GM12878 (cell line): ENCODE results near the gene CUL4A. TPM values are rescaled to one million over a fixed set of nuclear protein-coding genes. Genes with fewer than 3 reads are reported as not detected.
"Not testable (repeated sequence)": the region's sequence is repeated elsewhere in the genome, so short reads cannot be mapped to it uniquely, and the experiment has no call there.

Source experiments
- ATAC-seq: fragments of 200-7000 bp; cut with Tn5 transposase; 3 replicates; pipeline ENCODE4 v1.9.1; 2020; ENCODE audit warnings: mild to moderate bottlenecking, moderate library complexity
- BruUV-seq: library from RNA; stranded (reverse); fragments of 400-500 nt; replicated peaks from 2 replicates; lab custom pipeline; 2021; lab: Mats Ljungman, UMichigan
- CTCF ChIA-PET: fragments of 300-600 bp; sonication (Branson Sonifier 250); formaldehyde crosslinking; extraction: SDS; loops from one replicate; lab custom pipeline; 2021; ENCODE audit warnings: inconsistent platforms; lab: Yijun Ruan, JAX
- POLR2A ChIA-PET: fragments of 350-600 bp; formaldehyde crosslinking; extraction: SDS; loops from one replicate; lab custom pipeline; 2021; ENCODE audit warnings: inconsistent platforms; lab: Charles Lee
- RAD21 ChIA-PET: fragments of 300-600 bp; sonication (Branson Sonifier 250); formaldehyde crosslinking; loops from one replicate; lab custom pipeline; 2023; ENCODE audit warnings: antibody characterized with exemption; ENCODE audit not compliant: unreplicated experiment; lab: Charles Lee
- SMC1A ChIA-PET: fragments of 300-600 bp; sonication (Branson Sonifier 250); formaldehyde crosslinking; loops from one replicate; lab custom pipeline; 2023; ENCODE audit not compliant: unreplicated experiment, uncharacterized antibody; lab: Charles Lee
- DNase-seq: peaks from one replicate; pipeline ENCODE4 v3.0.0-alpha.2; 2011; ENCODE audit warnings: low read depth, low spot score
- FAIRE-seq: peaks from 3 replicates; lab custom pipeline; 2011; peaks lifted over from hg19 to GRCh38; lab: Jason Lieb, UNC
- H2AFZ ChIP-seq: 2 replicates; pipeline ENCODE4 v1.6.0; 2011; ENCODE audit warnings: low read depth, low read length, control low read depth; ENCODE audit not compliant: control insufficient read depth
- H3K27ac ChIP-seq: 2 replicates; pipeline ENCODE4 v1.5.1; 2011; ENCODE audit warnings: control low read depth; ENCODE audit not compliant: control insufficient read depth, insufficient read depth
- H3K27me3 ChIP-seq, 2 experiments: replicated peaks in 1 of 2; 2 replicates each; pipeline versions ENCODE4 v1.6.0 to v1.6.1; 2011; ENCODE audit warnings: low read length in 1 of 2; ENCODE audit not compliant: control insufficient read depth in 2 of 2, insufficient read depth in 2 of 2
- H3K36me3 ChIP-seq, 2 experiments: 2 replicates each; pipeline ENCODE4 v1.5.1; 2011; ENCODE audit warnings: low read length in 1 of 2; ENCODE audit not compliant: control insufficient read depth in 2 of 2, insufficient read depth in 2 of 2
- H3K4me1 ChIP-seq: 2 replicates; pipeline ENCODE4 v1.6.1; 2011; ENCODE audit warnings: mild to moderate bottlenecking, low read length, moderate library complexity, mixed read lengths; ENCODE audit not compliant: control insufficient read depth, insufficient read depth
- H3K4me2 ChIP-seq: 2 replicates; pipeline ENCODE4 v1.6.0; 2011; ENCODE audit warnings: control low read depth; ENCODE audit not compliant: control insufficient read depth, insufficient read depth
- H3K4me3 ChIP-seq: fragments of 200-600 bp; sonication (generic); 2 replicates; pipeline ENCODE4 v1.5.1; 2016
- H3K79me2 ChIP-seq: 2 replicates; pipeline ENCODE4 v1.6.0; 2011; ENCODE audit warnings: low read length; ENCODE audit not compliant: control insufficient read depth, insufficient read depth
- H3K9ac ChIP-seq: 2 replicates; pipeline ENCODE4 v1.8.0; 2011; ENCODE audit warnings: low read length, control low read depth, mixed read lengths; ENCODE audit not compliant: control insufficient read depth, insufficient read depth
- H3K9me3 ChIP-seq: replicated peaks from 3 replicates; pipeline ENCODE4 v1.5.1; 2011; ENCODE audit warnings: mild to moderate bottlenecking, low read length; ENCODE audit not compliant: control insufficient read depth, insufficient read depth
- H4K20me1 ChIP-seq: 2 replicates; pipeline ENCODE4 v1.6.0; 2011; ENCODE audit not compliant: control insufficient read depth, insufficient read depth
- BHLHE40 ChIP-seq, 2 experiments: fragments of 450-650 bp in 1 of 2; IDR thresholded peaks; 2 replicates each; pipeline ENCODE4 v1.6.1; 2011 to 2017; ENCODE audit warnings: low read depth in 2 of 2, borderline replicate concordance in 1 of 2, improper control_type of control experiment in 1 of 2, low read length in 1 of 2, mild to moderate bottlenecking in 1 of 2
- NRF1 ChIP-seq: conservative IDR thresholded peaks from 2 replicates; pipeline ENCODE4 v1.6.1; 2011; ENCODE audit warnings: mild to moderate bottlenecking, low read depth, low read length, improper control_type of control experiment
- SMAD1 ChIP-seq: fragments of 450-650 bp; IDR thresholded peaks from 2 replicates; pipeline ENCODE4 v1.6.1; 2018; ENCODE audit warnings: mild to moderate bottlenecking, low read depth; ENCODE audit not compliant: partially characterized antibody
- WGBS: methylation state at CpG from one replicate; pipeline ENCODE4 v1.1.6; 2016; ENCODE audit warnings: low lambda C conversion rate; ENCODE audit not compliant: insufficient replicate concordance, insufficient coverage; ENCODE audit errors: missing lambda C conversion rate; 5-methylcytosine and 5-hydroxymethylcytosine counted together
- in situ Hi-C: fragments of 300-500 bp; cut with MboI; formaldehyde crosslinking; loops from 9 replicates; pipeline ENCODE4 v1.14.3; 2018; ENCODE audit warnings: mixed read lengths
- intact Hi-C: fragments of 100-400 bp; cut with micrococcal nuclease; formaldehyde crosslinking; loops from one replicate; pipeline ENCODE4 v1.14.2; 2022; ENCODE audit not compliant: unreplicated experiment
- polyA plus RNA-seq, 11 experiments: library from polyadenylated mRNA; depleted of rRNA in 4 of 11; unstranded in 6 of 11; stranded (reverse) in 5 of 11; fragments of >200 nt; fragmentation: Nextera tagmentation in 4 of 11; fragmentation: Illumina TruSeq in 1 of 11; extraction: Ambion mirVana in 4 of 11; extraction: Trizol in 1 of 11; gene quantifications; 1 replicate in 1 of 11; 2 replicates in 10 of 11; pipeline versions ENCODE4 v1.2.1 to v1.2.3, GENCODE V29; 2011 to 2016; ENCODE audit warnings: inconsistent platforms in 2 of 11, missing spikeins in 2 of 11, low read depth in 1 of 11
- total RNA-seq, 4 experiments: library from RNA; depleted of rRNA in 3 of 4; stranded (reverse); fragments of >200 nt in 3 of 4; fragmentation: Illumina TruSeq in 1 of 4; extraction: Trizol in 1 of 4; gene quantifications; 2 replicates each; pipeline versions ENCODE4 v1.2.1 to v1.2.3, GENCODE V29; 2013 to 2021
- TF ChIP-seq, protein P1 (sequence below): fragments of 450-650 bp; IDR thresholded peaks from 2 replicates; pipeline ENCODE4 v1.6.1; 2017; ENCODE audit warnings: mild to moderate bottlenecking, moderate library complexity

Gene CUL4A
- total and polyA plus RNA-seq, 10 of the 15 experiments (the other 5 are each of a cell fraction or from before 2014, with no cell fraction given) = 19.7 to 74.3 (median 55.6) TPM

GRCh38 chr13:113239986-113240385 lies 30.6 kb downstream of the CUL4A start:
- ATAC-seq = no peak
- CTCF ChIA-PET = no interaction called here
- no peaks in the 10 kb centered on the region for H4K20me1 ChIP-seq
- no peaks in the 10 kb centered on the region for H3K4me1 ChIP-seq
- H2AFZ ChIP-seq = no peak overlapping the region
- in situ Hi-C loops (no loop called here), intact Hi-C loops (no loop called here)
- no peaks in the 10 kb centered on the region for H3K79me2 ChIP-seq
- H3K4me3 ChIP-seq = no peak overlapping the region
- peaks cover 5 to 15% of the 10 kb centered on the region in 2 experiments for H3K36me3 ChIP-seq
- no peak for DNase-seq
- no peak overlapping the region for H3K27ac ChIP-seq
- RAD21 ChIA-PET = no interaction called here
- H3K4me2 ChIP-seq = no peak overlapping the region
- POLR2A ChIA-PET = no interaction called here
- no peak for FAIRE-seq
- 98% methylated on average over 6 of the region's 6 CpGs for WGBS
- no peak overlapping the region for H3K9ac ChIP-seq
- BruUV-seq = no TSS peak
- H3K27me3 ChIP-seq = no peaks in the 10 kb centered on the region
- no peaks in the 10 kb centered on the region for H3K9me3 ChIP-seq
- SMC1A ChIA-PET = no interaction called here
- TF ChIP-seq SMAD1 = no peak
- TF ChIP-seq, protein P1, sequence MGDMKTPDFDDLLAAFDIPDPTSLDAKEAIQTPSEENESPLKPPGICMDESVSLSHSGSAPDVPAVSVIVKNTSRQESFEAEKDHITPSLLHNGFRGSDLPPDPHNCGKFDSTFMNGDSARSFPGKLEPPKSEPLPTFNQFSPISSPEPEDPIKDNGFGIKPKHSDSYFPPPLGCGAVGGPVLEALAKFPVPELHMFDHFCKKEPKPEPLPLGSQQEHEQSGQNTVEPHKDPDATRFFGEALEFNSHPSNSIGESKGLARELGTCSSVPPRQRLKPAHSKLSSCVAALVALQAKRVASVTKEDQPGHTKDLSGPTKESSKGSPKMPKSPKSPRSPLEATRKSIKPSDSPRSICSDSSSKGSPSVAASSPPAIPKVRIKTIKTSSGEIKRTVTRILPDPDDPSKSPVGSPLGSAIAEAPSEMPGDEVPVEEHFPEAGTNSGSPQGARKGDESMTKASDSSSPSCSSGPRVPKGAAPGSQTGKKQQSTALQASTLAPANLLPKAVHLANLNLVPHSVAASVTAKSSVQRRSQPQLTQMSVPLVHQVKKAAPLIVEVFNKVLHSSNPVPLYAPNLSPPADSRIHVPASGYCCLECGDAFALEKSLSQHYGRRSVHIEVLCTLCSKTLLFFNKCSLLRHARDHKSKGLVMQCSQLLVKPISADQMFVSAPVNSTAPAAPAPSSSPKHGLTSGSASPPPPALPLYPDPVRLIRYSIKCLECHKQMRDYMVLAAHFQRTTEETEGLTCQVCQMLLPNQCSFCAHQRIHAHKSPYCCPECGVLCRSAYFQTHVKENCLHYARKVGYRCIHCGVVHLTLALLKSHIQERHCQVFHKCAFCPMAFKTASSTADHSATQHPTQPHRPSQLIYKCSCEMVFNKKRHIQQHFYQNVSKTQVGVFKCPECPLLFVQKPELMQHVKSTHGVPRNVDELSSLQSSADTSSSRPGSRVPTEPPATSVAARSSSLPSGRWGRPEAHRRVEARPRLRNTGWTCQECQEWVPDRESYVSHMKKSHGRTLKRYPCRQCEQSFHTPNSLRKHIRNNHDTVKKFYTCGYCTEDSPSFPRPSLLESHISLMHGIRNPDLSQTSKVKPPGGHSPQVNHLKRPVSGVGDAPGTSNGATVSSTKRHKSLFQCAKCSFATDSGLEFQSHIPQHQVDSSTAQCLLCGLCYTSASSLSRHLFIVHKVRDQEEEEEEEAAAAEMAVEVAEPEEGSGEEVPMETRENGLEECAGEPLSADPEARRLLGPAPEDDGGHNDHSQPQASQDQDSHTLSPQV = no peak
- TF ChIP-seq BHLHE40 (IDR thresholded peaks at IDR 0.05; ENCODE audit: borderline replicate concordance in 1 of 2, low read depth in 2 of 2, low read length in 1 of 2) = no peak
- no peak for TF ChIP-seq NRF1

DNA sequence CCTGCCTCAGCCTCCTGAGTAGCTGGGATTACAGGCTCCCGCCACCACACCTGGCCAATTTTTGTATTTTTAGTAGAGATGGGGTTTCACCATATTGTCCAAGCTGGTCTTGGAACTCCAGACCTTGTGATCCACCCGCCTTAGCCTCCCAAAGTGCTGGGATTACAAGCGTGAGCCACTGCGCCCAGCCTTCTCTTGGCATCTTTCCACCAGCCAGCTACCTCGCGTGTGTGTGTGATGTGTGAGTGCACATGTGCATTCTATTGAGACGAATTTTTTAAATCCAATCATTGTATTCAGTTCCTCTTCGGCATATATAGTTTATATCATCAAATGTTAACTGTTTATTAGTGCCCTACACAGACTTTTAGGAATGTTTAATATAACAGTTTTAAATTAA lies 32.2 kb downstream of the CUL4A start:
- H3K27me3 ChIP-seq, CTCF ChIA-PET, H2AFZ ChIP-seq, in situ Hi-C loops, POLR2A ChIA-PET, intact Hi-C loops, H3K4me3 ChIP-seq, ATAC-seq, RAD21 ChIA-PET, H3K9me3 ChIP-seq, H3K27ac ChIP-seq, BruUV-seq, H4K20me1 ChIP-seq, H3K4me1 ChIP-seq, SMC1A ChIA-PET, H3K4me2 ChIP-seq, H3K79me2 ChIP-seq, FAIRE-seq, H3K9ac ChIP-seq, DNase-seq: not testable (repeated sequence)
- H3K36me3 ChIP-seq = peaks cover 6 to 26% of the 10 kb centered on the region in 2 experiments
- 98% methylated on average over 8 of the region's 8 CpGs for WGBS
